PC-9 (cell line): Measurements from ENCODE around the gene DET1.

Source experiments
- EZH2 ChIP-seq: fragments of 200-600 bp; sonication (generic); IDR thresholded peaks from 2 replicates; pipeline ENCODE4 v1.8.0; 2017; ENCODE audit warnings: antibody characterized with exemption, low read depth
- TF ChIP-seq, protein P1 (sequence below): fragments of 200-600 bp; sonication (generic); conservative IDR thresholded peaks from 2 replicates; pipeline ENCODE4 v1.6.1; 2017; ENCODE audit warnings: mixed run types, antibody characterized with exemption, mild to moderate bottlenecking, moderate library complexity

DNA sequence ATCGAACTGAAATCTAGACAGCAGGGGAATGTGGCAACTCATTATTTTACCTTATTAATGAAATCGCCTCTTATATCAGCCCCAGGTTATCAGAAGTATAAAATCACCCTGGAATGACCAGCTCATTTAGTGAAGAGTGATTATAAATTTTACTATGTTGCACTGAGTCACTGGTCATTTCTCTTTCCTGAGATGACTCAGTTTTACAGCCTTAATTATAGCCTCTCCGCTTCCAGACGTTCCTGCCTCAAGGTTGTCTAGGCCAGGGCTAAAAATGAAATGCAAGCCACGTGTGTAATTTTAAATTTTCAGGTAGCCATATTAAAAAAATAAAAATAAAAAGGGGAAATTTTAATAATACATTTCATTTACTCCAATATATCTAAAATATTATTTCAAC is 33.3 kb downstream of the DET1 start:
- TF ChIP-seq, protein P1, sequence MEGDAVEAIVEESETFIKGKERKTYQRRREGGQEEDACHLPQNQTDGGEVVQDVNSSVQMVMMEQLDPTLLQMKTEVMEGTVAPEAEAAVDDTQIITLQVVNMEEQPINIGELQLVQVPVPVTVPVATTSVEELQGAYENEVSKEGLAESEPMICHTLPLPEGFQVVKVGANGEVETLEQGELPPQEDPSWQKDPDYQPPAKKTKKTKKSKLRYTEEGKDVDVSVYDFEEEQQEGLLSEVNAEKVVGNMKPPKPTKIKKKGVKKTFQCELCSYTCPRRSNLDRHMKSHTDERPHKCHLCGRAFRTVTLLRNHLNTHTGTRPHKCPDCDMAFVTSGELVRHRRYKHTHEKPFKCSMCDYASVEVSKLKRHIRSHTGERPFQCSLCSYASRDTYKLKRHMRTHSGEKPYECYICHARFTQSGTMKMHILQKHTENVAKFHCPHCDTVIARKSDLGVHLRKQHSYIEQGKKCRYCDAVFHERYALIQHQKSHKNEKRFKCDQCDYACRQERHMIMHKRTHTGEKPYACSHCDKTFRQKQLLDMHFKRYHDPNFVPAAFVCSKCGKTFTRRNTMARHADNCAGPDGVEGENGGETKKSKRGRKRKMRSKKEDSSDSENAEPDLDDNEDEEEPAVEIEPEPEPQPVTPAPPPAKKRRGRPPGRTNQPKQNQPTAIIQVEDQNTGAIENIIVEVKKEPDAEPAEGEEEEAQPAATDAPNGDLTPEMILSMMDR, result no peak
- no peak for TF ChIP-seq EZH2
